ENCODE measurements around the gene SEH1L.
A peak's percentile ranks its signal among the peaks of the same experiment; 100 is the strongest.
"Not testable (repeated sequence)": the region's sequence is repeated elsewhere in the genome, so short reads cannot be mapped to it uniquely, and the experiment has no call there.

SEH1L gene

DNA sequence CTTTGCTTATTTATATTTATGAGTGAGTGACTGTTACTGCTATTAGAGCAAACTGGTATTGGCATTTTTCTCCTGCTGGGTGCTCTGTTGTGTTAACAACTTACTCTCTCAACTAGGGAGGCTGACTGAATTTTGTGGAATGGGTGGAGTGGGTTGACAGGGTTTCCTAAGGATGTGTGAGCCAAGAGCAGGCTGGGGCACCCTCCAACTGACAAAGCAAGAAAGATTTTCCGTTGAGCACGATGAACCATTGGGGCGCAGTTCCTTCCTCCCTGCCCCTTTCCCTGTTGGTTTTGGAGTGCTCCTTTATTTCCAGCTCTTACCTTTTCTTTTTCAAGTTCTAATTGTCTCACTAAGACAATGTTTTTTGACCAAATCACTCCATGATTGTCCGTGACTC is 20.3 kb downstream of the SEH1L start:
- no peak overlapping the region for H3K4me3 Mint-ChIP-seq

DNA sequence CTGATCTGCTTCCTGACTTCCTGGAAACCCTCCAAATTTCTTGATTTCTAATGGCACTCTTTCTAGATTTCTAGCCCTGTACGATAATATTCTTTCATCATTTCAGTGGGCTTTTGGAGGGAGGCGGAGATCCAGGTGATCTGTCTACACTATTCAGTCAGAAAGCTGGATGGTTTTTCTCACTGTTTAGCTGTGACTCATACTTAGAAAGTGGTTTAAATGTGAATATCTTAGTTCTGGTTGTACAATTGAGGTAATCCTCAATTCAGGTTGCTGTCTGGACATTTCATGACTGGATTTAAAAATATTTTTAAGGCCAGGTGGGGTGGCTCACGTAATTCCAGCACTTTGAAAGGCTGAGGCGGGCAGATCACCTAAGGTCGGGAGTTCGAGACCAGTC is 20.8 kb downstream of the SEH1L start:
- DNase-seq: no peak
- H3K36me3 Mint-ChIP-seq (ENCODE audit: low read depth): peaks cover 89% of the 10 kb centered on the region
- H3K27ac Mint-ChIP-seq: peak overlapping the region; percentile 40

More for the DNA sequence above, 20.3 kb downstream of the SEH1L start:
- H3K27me3 Mint-ChIP-seq: no peaks in the 10 kb centered on the region
- H3K36me3 Mint-ChIP-seq (ENCODE audit: low read depth): peaks cover 89% of the 10 kb centered on the region
- H3K27ac Mint-ChIP-seq: peak overlapping the region; percentile 51
- no peak for DNase-seq
- peaks cover 23% of the 10 kb centered on the region for H3K4me1 Mint-ChIP-seq (ENCODE audit: low read depth)
- no peaks in the 10 kb centered on the region for H3K9me3 Mint-ChIP-seq

DNA sequence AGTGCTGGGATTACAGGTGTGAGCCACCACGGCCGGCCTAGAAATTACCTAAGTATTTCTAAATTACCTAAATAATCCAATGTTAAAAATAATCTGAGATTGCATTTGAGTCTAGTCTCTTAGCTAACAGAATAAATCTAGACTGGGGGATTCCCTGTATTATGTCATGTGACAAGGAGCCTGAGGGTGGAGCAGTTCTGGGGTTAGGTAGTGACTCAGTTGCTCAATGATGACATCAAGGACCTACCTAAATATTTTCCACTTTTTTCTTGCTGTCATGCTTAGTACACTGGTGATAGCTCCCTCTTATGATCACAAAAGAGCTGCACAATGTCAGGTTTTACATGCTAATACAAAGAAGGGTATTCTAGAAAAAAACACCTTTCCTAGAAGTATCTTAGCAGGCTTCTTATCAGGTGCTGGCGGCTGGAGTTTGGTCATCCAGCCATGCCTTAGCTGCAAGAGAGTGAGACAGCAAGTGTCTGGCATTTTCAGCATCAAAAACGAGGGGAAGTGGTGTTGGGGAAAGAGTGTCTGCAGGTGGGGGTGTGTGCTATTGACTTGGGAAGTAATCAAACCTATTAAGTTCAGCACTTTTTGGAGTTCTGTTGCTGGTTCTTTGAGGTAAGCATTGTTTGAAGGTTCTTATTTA is 25.9 kb downstream of the SEH1L start:
- Mint-ChIP-seq H3K4me1 (ENCODE audit: low read depth) (peaks cover 10% of the 10 kb centered on the region), H3K27me3 (no peaks in the 10 kb centered on the region), H3K27ac (peak overlapping the region; percentile 14), H3K36me3 (ENCODE audit: low read depth) (peaks cover 89% of the 10 kb centered on the region), H3K4me3 (no peak overlapping the region), H3K9me3 (no peaks in the 10 kb centered on the region)
- DNase-seq: no peak

More for the DNA sequence above, 20.8 kb downstream of the SEH1L start:
- H3K4me1 Mint-ChIP-seq (ENCODE audit: low read depth): peaks cover 24% of the 10 kb centered on the region
- no peaks in the 10 kb centered on the region for H3K9me3 Mint-ChIP-seq
- no peak overlapping the region for H3K4me3 Mint-ChIP-seq
- no peaks in the 10 kb centered on the region for H3K27me3 Mint-ChIP-seq

DNA sequence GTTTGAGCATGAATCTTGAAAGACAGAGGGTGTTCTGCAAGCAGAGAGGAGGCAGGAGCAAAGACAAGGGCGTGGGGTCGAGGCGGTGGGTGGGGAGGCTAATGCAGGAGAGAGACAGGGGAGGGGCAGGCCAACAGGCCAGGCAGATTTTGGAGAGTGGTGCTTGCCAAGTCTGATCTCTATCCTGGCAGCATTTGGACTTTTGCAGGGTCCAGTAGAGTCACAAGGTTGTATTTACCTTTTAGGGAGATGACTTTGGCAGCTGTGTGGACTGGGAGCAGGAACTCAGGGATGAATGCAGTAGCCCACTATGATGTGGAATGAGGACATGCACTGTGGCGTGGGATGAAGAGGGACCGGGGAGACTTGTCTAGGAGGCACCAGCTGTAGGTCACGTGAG is 27.7 kb downstream of the SEH1L start:
- no peak for DNase-seq
- no peak overlapping the region for H3K4me3 Mint-ChIP-seq
- peaks cover 79% of the 10 kb centered on the region for H3K36me3 Mint-ChIP-seq (ENCODE audit: low read depth)
- no peaks in the 10 kb centered on the region for H3K9me3 Mint-ChIP-seq
- H3K27me3 Mint-ChIP-seq: no peaks in the 10 kb centered on the region
- peaks cover 7% of the 10 kb centered on the region for H3K4me1 Mint-ChIP-seq (ENCODE audit: low read depth)
- H3K27ac Mint-ChIP-seq: peak overlapping the region; percentile 28

DNA sequence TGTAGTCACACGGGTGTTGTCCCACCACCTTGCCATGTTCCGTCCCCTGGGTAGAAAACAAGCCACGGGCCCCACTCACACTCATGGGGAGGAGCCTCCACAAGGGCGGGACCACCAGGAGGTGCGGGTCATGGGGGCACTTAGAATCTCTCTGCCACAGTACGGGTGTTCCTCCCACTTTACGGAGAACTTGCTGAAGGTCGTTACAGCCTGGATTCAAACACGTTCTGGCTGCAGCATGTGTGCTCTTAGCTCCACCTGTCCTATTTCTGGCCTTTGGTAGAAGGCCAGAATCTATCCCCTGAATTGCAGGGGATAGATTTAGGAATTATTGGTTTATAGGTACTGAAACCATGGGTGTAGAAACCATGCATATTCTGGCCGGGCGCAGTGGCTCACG is 28.5 kb downstream of the SEH1L start:
- H3K9me3 Mint-ChIP-seq: no peaks in the 10 kb centered on the region

DNA sequence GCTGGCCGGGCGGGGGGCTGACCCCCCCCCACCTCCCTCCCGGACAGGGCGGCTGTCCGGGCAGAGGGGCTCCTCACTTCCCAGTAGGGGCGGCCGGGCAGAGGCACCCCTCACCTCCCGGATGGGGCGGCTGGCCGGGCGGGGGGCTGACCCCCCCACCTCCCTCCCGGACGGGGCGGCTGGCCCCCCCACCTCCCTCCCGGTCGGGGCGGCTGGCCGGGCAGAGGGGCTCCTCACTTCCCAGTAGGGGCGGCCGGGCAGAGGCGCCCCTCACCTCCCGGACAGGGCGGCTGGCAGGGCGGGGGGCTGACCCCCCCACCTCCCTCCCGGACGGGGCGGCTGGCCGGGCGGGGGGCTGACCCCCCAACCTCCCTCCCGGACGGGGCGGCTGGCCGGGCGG is 32.3 kb downstream of the SEH1L start:
- H3K9me3 Mint-ChIP-seq; H3K4me3 Mint-ChIP-seq; H3K27me3 Mint-ChIP-seq; H3K27ac Mint-ChIP-seq; DNase-seq; H3K4me1 Mint-ChIP-seq (ENCODE audit: low read depth): not testable (repeated sequence)
- peaks cover 68% of the 10 kb centered on the region for H3K36me3 Mint-ChIP-seq (ENCODE audit: low read depth)

More for the DNA sequence above, 28.5 kb downstream of the SEH1L start:
- Mint-ChIP-seq H3K36me3 (ENCODE audit: low read depth) (peaks cover 75% of the 10 kb centered on the region), H3K4me3 (no peak overlapping the region), H3K27ac (no peak overlapping the region), H3K4me1 (ENCODE audit: low read depth) (peaks cover 7% of the 10 kb centered on the region), H3K27me3 (no peaks in the 10 kb centered on the region)
- no peak for DNase-seq

DNA sequence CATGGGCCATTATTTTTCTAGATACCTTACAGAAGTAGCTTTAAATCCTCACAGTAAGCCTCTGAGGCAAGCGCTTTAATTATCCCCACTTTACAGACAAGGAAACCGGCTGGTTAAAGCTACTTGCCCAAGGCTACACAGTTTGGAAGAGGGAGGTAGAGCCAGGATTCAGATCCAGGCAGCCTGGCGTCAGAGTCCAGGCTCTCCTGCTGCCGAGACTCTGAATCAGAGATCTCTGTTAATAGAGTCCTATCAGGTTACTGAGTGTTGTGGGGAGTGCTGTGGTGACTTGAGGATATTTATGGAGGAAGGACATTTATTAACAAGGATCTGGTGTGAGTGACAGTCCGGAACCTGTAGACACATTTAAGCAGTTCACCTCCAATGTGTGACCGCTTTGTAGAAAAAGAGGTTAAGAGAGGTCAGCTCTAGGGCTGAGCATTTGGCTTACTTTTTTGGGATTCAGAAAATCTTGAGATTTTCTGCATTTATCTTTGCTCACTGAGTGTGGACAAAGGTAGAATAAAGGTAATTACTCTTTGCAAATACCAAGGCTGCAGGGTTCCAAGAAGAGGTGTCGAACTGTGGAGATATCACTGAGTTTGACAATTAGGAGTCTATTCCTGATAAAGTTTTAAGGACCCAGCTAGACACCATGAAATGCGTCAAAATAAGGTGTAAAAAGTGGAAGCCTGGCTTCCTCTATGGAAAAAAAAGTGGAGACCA is 41.7 kb downstream of the SEH1L start:
- DNase-seq: no peak

DNA sequence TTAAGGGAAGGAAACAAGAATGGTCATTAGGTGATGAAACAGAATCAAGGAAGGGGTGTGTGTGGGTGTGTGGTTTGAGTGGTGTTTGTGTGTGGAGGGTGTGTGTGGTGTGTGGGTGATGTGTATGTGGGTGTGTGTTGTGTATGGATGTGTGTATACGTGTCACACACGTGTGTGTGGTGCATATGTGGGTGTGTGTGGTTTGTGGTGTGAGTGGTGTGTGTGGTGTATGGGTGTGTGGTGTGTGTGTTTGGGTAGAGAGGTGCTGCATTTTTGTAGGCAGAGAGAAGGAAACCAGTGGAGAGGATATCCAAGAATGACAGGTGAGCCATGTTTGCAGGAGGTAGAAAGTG is 42.3 kb downstream of the SEH1L start:
- H3K27ac Mint-ChIP-seq: peak overlapping the region; percentile 95
- no peaks in the 10 kb centered on the region for H3K9me3 Mint-ChIP-seq
- DNase-seq: peak; percentile 55
- H3K36me3 Mint-ChIP-seq (ENCODE audit: low read depth): peaks cover 36% of the 10 kb centered on the region
- no peaks in the 10 kb centered on the region for H3K27me3 Mint-ChIP-seq
- H3K4me1 Mint-ChIP-seq (ENCODE audit: low read depth): peaks cover 19% of the 10 kb centered on the region
- peak overlapping the region; percentile 94 for H3K4me3 Mint-ChIP-seq

More for the DNA sequence above, 41.7 kb downstream of the SEH1L start:
- Mint-ChIP-seq H3K27ac (peak overlapping the region; percentile 95), H3K36me3 (ENCODE audit: low read depth) (peaks cover 38% of the 10 kb centered on the region), H3K27me3 (no peaks in the 10 kb centered on the region), H3K9me3 (no peaks in the 10 kb centered on the region), H3K4me1 (ENCODE audit: low read depth) (peaks cover 19% of the 10 kb centered on the region), H3K4me3 (peak overlapping the region; percentile 94)

DNA sequence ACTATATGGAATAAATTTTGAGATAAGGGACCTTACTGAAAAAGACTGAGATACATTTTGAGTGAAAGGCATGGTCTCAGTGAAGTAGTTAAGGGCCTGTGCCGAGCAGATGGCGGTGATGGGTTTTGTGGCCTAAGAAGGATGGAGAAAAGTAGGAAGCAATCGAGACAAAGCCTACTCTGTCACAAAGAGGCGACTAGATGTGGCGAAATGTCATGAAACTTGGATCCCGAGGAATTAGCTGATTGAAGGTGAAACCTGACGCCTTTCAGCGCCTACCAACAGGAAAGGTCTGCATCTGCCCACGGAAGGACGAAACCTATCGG is 42.8 kb downstream of the SEH1L start:
- peaks cover 33% of the 10 kb centered on the region for H3K36me3 Mint-ChIP-seq (ENCODE audit: low read depth)
- peak overlapping the region; percentile 94 for H3K4me3 Mint-ChIP-seq
- H3K27ac Mint-ChIP-seq: peak overlapping the region; percentile 95
- no peaks in the 10 kb centered on the region for H3K9me3 Mint-ChIP-seq
- no peak for DNase-seq
- H3K4me1 Mint-ChIP-seq (ENCODE audit: low read depth): peaks cover 19% of the 10 kb centered on the region
- H3K27me3 Mint-ChIP-seq: no peaks in the 10 kb centered on the region

DNA sequence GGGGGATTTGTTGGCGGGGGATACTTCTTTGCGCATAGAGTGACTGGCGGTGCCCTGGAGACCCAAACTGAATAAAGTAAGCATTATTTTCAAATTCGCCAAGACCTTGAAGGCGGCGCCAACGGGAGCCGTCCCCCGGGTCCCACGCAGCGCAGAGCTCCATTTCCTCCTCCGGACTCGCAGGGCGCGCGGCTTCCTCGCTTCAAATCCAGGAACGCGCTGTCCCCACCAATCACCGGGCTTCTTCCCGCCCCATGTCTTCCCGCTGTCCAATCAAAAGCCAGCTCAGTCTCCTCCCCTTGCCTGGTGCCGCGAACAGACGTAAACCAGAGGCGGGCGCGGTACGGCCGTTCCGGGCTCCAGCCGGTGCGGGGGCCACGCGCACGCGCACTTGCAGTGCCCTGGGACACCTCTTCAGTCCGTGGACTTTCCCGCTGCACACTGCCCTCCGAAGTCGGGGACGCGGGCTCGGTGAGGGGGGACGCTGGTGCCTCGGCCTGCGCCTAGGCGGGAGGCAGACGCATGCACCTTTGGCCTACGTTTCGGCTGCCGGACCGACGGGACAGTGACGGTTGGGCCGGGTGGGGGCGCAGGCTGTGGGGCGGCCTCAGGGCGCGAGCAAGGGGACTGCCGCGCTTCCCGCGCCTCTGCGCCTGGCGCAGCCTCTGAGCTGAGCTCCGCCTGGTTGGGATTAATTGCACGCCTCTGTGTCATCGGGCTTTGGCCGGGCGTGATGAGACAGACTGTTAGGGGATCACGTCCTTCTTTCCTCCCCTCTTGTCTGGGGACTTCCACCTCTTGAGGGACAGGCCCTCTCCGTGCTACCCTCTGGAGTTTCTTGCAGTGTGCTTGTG is 43.4 kb downstream of the SEH1L start, which contains the start of gene CEP192:
Gene CEP192, plus strand, starts transcription at position 396 of the 854 bp plus-strand sequence. CDS start 8,063 bp downstream, outside the sequence.
- peak within 1 kb of the TSS; percentile 94 for H3K4me3 Mint-ChIP-seq
- H3K27ac Mint-ChIP-seq: peak within 1 kb of the TSS; percentile 95
- peak; percentile 96 for DNase-seq
- no peaks in the 10 kb centered on the region for H3K27me3 Mint-ChIP-seq
- peaks cover 30% of the 10 kb centered on the region for H3K36me3 Mint-ChIP-seq (ENCODE audit: low read depth)
- H3K9me3 Mint-ChIP-seq: no peaks in the 10 kb centered on the region
- H3K4me1 Mint-ChIP-seq (ENCODE audit: low read depth): peaks cover 19% of the 10 kb centered on the region

DNA sequence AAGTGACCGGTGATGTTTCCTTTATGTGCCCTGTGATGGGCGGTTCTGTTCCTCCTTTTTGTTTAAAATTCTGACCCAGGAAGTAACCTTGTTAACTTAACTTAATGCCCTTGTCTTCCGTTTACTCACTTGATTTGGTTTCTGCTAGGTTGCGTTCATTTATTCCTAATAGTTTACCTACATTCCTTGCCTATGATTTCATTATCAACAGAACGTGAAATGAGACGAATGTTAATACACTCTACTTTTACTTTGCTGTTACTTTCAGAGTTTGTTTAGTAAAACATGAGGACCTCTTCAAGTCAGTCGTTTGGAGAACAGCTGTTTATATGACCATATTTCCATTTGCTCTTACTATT is 44.0 kb downstream of the SEH1L start:
- DNase-seq: no peak
- Mint-ChIP-seq H3K27ac (peak overlapping the region; percentile 95), H3K36me3 (ENCODE audit: low read depth) (peaks cover 26% of the 10 kb centered on the region), H3K4me3 (peak overlapping the region; percentile 94), H3K4me1 (ENCODE audit: low read depth) (peaks cover 19% of the 10 kb centered on the region), H3K27me3 (no peaks in the 10 kb centered on the region), H3K9me3 (no peaks in the 10 kb centered on the region)

DNA sequence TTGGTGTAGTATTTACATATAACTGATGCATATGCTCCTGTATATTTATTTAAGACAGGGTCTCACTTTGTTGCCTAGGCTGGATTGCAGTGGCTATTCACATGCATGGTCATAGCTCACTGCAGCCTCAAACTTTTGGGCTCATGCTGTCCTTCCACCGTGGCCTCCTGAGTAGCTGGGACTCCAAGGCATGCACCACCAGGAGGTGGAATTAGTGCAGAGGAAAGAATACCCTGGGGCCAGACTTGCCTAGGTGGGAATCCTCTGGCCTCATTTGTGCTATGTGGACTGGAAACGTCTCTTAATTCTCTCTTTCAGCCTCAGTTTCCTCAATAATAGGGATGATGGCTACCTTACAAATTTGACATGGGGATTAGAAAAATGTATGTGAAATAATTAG is 45.6 kb downstream of the SEH1L start:
- H3K9me3 Mint-ChIP-seq: no peaks in the 10 kb centered on the region
- no peak overlapping the region for H3K27ac Mint-ChIP-seq
- peaks cover 21% of the 10 kb centered on the region for H3K36me3 Mint-ChIP-seq (ENCODE audit: low read depth)
- peaks cover 24% of the 10 kb centered on the region for H3K4me1 Mint-ChIP-seq (ENCODE audit: low read depth)
- H3K4me3 Mint-ChIP-seq: no peak overlapping the region
- H3K27me3 Mint-ChIP-seq: no peaks in the 10 kb centered on the region
- no peak for DNase-seq

DNA sequence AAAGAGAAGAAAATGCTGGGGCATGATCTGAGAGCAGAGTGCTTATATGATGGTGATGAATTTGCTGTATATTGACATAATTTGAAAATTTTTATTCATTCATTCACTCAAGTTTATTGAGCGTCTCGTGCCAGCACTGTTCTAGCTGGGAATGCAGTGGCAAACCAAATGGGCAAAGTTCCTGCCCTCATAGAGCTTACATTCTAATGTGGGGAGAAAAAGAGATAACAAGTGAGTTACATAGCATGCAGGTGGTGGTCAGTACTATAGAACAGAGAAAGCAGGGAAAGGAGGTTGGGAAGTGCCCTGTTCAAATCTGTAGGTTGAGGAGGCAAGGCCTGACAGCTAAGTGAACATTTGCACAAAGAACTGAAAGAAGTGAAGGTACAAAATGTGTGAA is 47.6 kb downstream of the SEH1L start:
- DNase-seq: no peak
- Mint-ChIP-seq H3K27me3 (no peaks in the 10 kb centered on the region), H3K27ac (no peak overlapping the region), H3K4me1 (ENCODE audit: low read depth) (peaks cover 27% of the 10 kb centered on the region), H3K9me3 (no peaks in the 10 kb centered on the region), H3K4me3 (no peak overlapping the region), H3K36me3 (ENCODE audit: low read depth) (peaks cover 30% of the 10 kb centered on the region)

DNA sequence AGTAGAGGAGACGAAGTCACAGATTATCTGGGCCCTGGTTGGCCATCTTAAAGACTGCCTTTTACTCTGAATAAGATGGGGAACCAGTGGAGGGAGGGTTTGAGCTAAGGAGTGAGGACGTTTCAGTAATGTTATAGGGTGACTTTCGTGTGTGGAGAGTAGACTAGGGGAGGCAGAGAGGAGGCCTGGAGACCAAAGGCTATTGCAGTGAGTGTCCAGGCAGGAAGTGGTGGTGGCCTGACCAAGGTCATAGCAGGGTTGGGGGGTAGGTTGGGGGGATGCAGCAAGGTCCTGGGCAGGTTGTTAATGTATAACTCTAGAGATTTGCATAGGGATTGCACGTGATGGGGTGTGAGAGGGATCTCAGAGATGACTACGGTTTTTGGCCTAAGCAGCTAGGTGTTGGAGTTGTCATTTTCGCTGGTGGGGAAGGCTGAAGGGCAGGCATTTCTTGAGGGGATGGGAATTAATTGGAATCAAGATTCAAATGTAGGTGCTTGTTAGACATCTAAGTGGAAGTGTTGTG is 48.2 kb downstream of the SEH1L start:
- no peak overlapping the region for H3K27ac Mint-ChIP-seq
- H3K9me3 Mint-ChIP-seq: no peaks in the 10 kb centered on the region
- peaks cover 23% of the 10 kb centered on the region for H3K4me1 Mint-ChIP-seq (ENCODE audit: low read depth)
- H3K27me3 Mint-ChIP-seq: no peaks in the 10 kb centered on the region
- no peak overlapping the region for H3K4me3 Mint-ChIP-seq
- peaks cover 30% of the 10 kb centered on the region for H3K36me3 Mint-ChIP-seq (ENCODE audit: low read depth)
- DNase-seq: no peak
